ENCODE measurements around the gene PKD1L1. TPM values are rescaled to one million over a fixed set of nuclear protein-coding genes. Genes with fewer than 3 reads are reported as not detected.
"Not testable (repeated sequence)": the region's sequence is repeated elsewhere in the genome, so short reads cannot be mapped to it uniquely, and the experiment has no call there.

Gene PKD1L1
- polyA plus RNA-seq, 1 donor = 0.88 TPM

DNA sequence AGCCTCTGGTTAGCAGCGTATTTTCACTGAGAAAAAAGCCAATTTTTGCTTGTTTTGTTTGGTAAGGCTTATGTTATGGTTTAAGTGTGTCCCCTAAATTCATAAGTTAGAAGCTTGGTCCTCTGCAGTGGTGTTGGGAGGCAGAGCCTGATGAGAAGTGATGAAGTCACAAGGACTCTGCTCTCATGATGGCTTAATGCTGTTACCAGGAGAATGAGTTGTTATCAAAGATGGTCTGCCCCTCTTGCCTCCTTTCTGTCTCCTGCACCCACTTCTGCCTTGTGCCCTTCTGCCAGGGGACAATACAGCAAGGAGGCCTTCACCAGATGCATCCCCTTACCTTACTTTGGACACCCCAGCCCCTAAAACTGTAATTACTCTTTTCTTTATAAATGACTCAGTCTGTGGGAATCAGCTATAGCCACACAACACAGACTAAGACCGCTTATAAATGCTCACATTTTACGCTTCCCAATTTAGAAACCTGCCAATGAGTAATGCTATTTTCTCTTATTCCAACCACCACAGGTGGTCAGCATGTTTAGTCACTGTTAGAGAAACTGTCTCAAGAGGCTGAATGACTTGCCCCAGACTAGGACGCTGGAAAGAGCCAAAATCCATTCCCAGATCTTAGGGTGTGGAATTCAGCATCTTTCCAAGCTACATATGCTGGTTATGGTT, 6.1 kb upstream of the PKD1L1 start:
- no peak for DNase-seq

DNA sequence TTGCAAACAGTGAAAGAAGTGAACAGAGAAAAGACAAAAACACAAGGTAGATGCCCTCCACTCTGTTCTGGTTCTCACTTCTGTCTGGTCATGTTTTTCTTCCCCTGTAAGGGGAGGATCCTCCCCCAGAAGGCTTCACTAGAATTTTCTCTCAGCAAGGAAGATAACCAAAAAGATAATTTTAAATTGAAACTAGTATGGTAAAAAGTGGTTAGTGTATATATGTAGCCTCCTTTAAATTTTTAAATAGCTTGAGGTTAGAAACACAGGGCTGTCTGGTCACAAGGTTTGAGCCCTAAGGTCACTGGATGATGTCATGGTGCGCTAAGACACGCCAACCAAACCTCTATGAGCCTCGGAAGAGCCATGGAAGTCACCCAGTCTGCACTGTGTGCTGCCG, 5.6 kb upstream of the PKD1L1 start:
- DNase-seq = no peak

DNA sequence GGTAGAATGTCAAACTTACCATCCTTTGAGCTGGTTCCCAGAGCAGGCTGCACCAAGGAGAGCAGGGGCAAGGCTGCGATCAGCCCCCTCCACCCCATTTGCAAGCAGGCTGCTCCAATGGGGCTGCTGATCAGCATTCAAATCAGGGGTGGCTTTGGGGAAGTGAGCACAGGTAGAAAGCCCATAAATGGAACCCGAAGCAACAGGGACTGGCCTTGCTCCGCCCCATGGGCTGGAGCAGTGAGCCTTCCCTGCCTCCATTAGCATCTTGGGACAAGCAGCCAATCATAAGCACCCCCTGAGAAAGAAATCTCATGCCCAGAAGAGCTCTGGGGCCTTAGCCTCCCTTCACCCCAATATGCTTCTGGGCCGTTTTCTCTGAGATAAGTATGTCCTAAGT, 4.0 kb upstream of the PKD1L1 start:
- no peak for DNase-seq

DNA sequence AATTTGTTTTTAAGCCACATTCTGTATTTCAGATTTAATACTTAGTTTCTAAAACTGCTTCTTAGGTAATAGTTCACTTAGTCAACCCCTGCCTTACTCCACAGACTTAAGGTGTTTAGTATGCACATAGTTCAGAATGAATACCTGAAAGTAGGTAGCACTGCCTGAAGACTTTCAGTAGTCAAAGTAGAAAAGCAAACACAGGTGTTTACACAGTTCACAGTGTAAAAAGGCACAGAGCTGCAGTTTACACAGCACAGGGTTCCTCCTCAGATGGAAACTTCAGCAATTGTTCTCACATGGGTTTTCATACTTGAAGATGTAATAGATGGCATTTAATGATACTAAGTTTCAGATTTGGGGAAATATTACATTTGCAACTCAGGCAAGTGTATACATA, 3.1 kb upstream of the PKD1L1 start:
- DNase-seq = no peak

DNA sequence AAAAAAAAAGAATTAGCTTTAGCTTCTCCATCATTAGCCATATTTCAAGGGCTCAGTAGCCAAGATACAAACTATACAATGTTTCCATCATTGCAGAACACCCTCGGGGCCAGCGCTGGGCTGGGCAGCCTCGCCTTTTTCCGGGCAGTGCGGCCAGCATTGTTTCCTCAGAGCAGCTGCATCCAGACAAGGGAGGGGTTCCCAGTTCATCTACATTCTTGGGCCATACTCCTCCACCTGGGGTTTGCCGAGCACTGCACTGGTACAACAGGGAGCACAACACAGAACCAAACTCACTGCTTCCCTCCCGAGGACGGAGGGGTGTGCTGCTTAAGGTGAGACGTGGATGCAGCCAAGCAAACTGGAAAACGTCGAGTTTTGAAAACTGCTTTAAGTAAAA, 2.4 kb upstream of the PKD1L1 start:
- DNase-seq = peak; percentile 35

DNA sequence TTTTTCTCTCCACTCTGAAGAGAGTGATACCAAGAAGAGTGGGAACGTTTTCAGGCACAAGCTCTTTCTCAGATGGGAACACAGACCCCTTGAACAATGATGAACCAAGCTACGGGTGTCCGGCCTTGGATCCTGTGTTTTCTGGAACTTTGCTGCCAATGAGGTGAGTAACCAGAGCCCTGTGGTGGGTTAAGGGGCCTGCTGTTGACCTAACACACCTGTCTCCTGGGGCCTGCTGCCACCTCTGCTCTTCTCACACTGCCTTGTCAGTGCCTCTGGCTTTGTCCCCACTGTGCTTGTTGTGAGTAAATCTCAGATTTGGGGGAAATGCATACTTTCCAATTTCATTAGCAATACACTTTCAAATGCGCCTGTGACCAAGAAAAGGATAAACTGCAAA, 1.4 kb upstream of the PKD1L1 start:
- DNase-seq = no peak

DNA sequence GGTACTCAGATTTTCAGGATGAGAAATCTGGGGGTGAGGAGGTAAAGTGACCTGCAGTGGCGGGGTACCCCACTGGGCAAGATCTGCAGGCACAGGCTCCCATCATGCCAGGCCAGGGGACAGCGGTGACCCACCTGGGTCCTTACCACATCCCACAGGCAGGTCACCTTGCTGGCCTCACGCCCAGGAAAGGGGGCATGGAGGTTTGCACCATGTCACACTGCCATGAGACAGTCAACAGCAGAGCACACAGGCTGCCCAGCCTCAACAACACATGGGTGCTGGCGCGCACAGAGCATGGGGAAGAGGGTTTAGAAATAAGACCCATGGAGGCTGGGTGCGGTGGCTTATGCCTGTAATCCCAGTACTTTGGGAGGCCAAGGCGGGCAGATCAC, 914 bp downstream of the PKD1L1 start:
- no peak for DNase-seq

DNA sequence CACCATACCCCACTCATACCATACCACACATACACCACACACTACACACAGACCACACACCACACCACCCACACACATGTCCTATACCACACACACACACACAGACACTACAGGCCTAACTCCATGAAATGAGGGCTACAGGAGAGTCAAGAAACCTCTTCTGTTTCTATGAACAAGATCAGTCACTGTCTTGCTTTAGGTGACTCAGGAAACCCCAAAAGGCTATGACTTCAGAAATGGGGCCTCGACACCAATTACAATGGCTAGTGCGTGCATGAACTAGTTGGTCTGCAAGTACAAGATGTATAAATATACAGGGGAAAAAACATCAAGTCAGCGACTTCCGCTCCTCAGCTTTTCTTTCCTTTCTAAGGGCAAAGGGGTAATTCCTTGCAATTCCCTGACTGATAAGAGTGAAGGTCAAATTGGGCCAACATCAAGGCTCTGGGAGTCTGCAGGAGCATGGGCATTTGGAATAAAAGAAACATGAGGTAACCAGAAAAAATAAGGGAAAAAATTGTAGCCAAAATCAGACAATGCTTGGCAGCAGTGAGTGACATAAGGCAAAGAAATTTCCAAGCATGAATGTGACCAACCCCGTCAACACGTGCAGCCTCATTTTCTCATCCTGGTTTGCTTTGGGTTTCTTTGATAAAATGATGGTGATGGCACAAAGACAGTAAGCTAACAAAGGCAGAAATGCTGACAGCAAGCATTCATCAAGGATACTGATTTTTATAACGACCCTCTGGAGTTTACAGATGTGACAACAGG, 1.5 kb downstream of the PKD1L1 start:
- no peak for DNase-seq

DNA sequence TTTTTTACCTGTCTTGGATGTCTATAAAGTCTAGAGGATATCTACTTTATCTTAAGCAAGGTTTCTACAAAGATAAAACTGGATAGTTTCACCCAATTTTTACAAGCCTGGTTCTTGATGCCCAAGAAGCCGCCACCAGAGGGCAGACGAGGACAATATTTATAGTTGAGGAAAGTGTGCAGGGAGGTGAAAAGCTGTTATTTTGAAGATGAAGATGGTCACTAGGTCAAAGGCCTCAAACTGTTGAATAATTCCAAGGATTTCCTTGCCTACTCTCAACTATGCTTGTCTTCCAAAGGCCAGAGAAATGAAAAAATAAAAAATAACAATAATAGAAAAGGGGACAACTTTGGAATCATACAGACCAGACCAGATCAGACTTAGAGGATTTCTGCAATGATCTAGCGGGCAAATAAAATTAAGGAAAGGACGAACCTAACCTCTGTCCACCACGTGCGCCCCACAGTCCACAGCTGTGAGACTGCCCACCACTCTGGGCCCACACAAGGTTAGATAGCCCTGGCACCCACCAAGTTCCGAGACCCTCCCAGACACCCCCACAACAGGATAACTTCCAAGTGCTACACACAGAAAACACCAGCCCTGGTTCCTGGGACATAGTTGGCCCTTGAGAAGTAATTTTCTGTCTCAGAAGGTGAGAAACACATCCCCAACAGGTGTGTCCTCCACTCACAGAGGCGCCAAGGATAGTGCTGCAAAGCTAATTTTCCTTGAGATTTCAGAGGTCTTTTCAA, 2.8 kb downstream of the PKD1L1 start:
- DNase-seq = peak; percentile 72

DNA sequence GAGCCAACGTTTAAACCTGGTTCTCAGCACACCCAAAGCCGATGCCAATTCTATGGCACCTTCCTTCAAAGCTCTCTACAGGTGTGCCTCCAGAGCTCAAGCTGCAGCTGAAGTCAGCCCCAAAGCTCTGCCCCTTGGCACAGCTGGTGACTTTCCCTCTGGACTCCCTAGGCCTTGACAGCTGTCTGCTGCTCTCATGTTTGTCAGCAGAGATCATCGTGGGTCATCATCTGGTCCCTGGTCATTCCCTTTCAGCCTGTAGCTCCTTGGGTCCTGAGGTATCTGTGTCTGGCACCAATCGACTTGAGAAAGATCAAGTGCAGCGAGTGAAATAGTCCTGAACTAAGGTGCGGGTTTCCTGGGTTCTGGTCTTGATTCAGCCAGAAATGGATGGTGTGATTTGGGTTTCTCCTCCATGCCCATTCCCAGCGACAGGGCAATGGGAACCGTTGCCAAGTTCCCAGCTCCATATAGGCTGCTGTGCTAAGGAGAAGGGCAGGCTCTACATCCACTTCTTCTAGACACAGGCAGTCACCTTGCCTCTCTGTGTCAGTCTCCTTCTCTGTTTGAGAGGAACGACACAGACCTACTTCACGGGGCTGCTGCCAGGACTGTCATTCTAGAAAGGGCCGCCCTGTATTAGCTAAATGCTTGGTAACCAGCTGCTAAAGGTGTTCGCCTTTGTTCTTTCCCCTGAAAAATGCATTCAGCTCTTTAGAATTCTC, 3.6 kb downstream of the PKD1L1 start:
- DNase-seq = no peak

DNA sequence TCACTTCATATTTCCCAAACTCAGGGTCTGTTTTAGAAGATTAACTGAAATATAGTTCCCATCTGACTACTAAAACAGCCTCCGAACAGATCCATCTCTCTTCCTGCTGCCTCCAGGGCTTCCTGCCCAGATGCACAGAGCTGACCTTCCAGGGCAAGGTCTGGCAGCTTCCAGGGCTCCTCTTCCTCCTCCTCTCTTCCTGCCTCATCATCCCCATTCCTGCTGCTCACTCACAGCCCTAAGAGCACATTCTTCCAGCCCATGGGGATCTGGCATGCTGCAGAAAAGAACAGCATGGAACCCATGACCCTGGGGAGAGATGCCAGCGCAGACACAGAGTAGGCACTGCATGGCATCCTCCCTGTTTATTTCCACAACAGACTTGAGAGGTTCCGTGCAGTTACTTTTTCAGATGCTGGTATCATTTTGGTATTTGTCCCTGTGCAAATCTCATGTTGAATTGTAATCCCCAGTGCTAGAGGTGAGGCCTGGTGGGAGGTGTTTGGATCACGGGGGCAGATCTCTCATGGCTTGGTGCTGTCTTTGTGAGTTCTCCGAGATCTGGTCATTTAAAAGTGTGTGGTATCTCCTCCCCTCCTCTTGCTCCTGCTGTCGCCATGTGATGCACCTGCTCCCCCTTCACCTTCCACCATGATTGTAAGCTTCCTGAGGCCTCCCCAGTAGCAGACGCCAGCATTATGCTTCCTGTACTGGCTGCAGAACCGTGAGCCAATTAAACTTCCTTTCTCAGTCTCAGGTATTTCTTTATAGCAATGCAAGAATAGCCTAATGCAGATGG, 4.4 kb downstream of the PKD1L1 start:
- DNase-seq = no peak

DNA sequence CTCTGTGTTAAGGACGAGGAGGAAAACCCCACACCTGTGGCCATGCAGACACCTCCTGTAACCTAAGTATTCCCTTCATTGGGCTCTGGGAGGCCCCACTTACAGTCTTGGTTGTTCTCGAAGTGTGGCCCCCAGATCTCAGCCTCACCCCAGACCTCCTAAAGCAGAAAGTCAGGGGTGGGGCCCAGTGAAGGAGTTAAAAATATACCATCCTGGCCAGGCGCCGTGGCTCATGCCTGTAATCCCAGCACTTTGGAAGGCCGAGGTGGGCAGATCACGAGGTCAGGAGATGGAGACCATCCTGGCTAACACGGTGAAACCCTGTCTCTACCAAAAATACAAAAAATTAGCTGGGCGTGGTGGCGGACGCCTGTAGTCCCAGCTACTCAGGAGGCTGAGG, 5.6 kb downstream of the PKD1L1 start:
- not testable (repeated sequence) for DNase-seq

DNA sequence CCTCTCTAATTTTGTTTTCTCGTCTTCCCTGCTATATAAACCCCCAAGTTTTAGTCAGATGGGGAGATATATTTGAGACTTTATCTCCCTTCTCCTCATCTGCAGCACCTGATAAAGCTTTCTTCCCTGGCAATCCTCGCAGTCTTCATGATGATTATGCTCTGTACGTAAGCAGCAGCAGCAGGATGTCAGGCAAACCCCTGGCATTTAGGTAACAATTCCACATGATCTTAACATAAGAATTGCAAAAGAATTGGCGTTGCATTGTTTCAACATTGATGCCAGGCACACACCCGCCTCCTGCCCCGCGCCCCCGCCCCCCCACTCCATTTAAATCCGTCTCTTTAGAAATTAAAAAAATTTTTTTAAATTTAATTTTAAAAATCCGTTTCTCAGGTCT, 6.1 kb downstream of the PKD1L1 start:
- DNase-seq = no peak

DNA sequence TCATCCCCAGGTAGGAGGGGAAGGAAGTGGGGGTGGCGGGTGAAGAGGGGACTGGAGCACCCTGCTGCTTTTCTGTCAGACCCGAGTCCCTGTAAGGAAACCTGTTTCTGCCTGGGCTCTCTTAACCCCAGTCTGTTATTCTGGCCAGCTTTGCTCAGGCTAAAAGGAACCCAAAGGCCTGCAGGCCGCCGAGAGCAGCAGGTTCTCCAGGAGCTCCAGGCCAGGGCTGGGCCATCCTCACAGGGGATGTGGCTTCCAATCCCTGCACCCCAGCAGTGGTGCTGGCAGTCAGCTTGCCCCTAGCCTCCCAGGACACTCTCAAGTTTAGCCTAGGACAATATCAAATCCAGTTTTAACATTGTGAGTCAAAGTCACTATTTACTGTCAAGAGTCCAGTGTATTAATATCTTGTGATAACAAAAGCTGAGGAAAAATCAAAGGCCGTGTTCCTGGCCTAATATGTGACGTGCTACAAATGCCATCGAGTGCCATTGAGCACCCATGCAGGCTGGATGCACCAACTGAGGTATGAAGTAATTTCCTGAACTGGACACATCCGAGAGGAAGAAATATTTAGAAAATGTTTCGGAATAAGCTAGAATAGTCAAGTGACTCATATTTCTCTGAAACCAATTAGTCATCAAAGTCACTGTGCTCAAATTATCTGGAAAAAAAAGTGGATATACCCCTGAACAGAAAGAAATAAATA, 7.0 kb downstream of the PKD1L1 start:
- no peak for DNase-seq

DNA sequence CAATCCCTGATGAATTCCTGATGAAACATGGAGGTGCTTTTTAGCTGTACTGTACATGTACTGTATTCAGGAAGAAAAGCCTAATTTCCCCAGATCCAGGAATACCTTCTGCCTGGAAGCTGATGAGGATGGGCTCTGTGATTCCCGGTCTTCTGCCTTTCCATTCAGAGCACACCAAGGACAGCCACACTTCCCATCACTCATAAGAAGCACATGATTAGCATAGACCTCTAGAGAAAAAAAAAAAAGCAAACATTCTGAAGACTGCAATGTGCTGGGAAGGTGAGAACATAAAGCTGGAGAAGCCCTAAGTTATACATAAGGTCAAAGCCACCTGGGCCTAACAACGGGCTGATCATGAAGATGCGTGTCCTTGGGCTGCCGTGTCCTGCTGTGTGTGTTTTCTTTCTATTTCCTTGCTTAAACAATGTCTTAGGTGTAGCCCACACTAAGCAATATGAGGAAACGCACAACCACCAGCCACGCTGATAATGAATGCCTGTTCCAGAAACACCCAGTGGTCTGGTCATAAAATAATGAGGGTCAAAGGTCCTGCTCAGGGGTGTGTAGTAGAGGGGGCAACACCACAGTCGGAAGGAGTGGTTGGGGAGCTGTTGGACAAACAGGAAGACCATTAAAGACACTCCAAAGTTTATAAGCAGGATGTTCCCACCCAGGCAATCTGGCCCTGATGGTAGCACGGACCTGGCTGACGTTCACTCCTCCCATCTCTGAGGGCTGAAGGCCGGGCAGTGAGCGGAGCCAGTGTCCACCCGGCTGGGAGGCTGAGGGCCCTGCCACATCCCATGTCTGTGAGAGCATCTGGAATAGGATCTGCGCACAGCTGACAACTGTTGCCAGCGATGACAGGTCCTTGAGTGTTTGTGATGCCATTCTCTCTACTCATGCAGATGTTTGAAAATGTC, 7.9 kb downstream of the PKD1L1 start:
- DNase-seq = no peak

DNA sequence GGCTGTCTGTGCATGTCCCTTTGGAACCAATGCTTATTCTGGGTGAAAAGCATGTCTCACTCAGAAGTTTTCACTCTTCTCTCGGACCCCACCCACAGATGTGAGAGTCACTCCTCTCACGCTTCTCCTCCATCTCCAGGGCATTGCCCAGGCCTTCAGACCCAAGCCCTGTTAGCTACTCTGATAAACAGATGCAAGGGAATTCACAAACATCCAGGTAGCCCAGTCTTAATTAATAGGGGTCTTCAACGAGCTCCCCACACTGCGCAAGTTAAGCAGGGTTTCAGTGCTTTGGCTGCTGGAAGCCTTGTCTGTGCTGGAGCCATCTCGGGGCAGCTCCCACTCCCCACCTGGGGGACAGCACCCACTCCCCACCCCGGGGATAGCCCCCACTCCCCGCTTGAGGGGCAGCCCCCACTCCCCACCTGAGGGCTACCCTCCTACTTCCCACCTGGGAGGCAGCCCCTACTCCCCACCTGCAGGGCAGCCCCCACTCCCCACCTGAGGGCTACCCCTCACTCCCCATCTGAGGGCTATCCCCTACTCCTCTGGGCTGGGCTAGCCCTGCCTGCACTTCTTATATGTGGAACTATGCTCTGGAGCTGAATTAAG, 8.7 kb downstream of the PKD1L1 start:
- DNase-seq = no peak

DNA sequence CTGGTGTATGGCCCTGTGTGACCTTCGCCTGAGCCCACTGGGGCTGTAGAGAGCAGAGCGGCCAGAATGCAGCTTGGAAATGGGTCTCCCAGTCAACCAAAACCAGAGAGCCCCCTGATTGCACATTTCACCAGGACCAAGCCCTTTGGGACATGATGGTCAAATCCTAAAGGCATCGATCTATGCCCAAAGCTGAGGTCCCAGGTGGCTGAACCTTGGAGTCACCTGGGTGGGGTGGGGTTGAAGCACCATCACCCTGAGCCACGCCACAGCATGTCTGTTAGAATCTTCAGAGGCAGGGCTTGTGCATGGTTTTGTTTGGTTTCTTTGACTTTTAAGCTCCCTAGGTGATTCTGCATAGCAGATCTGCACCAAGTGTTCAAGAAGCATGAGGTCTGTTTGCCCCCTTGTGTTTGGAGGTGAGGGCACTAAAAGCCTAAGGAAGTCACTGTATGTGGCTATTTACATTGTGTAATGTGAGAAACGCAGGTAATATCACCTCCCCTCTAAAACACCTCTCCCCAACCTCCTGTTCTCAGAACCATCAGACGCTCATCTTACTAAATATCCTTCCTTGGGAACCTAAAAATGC, 9.6 kb downstream of the PKD1L1 start:
- no peak for DNase-seq

DNA sequence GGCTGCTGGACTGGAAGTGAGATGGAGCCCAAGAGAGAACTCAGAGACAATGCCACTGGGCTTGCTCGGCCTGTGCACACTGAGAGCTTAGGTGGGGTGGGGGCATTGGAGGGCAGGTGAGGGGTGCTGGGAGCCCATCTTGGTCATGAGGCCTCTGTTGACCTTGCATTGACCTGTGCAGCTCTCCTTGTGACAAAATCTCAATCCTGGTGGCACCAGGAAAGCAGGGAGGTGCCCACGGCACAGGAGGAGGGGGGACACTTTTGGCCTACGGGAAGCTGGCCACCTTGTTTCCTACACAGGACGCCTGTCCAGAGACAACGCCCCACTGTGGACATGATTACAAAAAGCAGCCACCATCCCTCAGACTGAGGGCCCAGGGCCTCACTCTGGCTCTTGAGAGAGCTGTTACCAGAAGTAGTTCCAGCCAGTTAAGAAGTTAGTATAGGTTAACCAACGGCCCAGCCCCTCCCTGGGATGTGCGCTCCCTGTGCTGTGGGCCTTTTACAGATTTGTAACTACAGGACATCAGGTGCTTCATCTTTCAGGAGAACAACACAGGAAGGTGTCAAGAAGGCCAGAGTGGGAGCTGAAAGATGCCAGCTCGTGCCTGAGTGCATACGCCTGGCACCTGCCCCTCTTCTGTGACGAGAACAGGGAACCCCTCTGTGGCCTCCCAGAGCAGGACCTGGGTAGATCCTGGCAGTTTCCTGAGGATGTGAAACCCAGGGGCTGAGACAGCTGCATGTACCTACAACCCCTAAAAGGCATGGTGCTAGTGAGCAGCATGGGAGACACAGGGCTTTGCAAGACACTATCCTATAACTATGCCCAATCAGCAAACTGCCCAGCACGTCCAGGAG, 10.3 kb downstream of the PKD1L1 start:
- no peak for DNase-seq

Data from hindlimb muscle (tissue), 1 donor.